Endothelial cell of umbilical vein (primary cell): ENCODE results near the gene UBB. TPM values are rescaled to one million over a fixed set of nuclear protein-coding genes. Genes with fewer than 3 reads are reported as not detected.

Source experiments
- BruUV-seq: library from RNA; stranded (reverse); fragments of 400-500 nt; replicated peaks from 2 replicates; lab custom pipeline; 2021; lab: Mats Ljungman, UMichigan
- CTCF ChIA-PET: fragments of 300-600, 350-600 bp; sonication (Branson Sonifier 250); formaldehyde crosslinking; loops from one replicate; lab custom pipeline; 2021; ENCODE audit warnings: antibody characterized with exemption, inconsistent platforms; lab: Charles Lee
- POLR2A ChIA-PET: fragments of 300-600, 350-600 bp; sonication (Branson Sonifier 250); formaldehyde crosslinking; loops from one replicate; lab custom pipeline; 2021; ENCODE audit warnings: antibody characterized with exemption, inconsistent platforms; lab: Charles Lee
- DNase-seq: peaks from one replicate; pipeline ENCODE4 v3.0.0-alpha.2; 2011; ENCODE audit warnings: low read depth, low spot score
- FAIRE-seq: peaks from 2 replicates; lab custom pipeline; 2011; peaks lifted over from hg19 to GRCh38; lab: Jason Lieb, UNC
- H2AFZ ChIP-seq: 2 replicates; pipeline ENCODE4 v1.6.0; 2012; ENCODE audit warnings: low read depth, low read length, control low read depth, inconsistent platforms
- H3K27ac ChIP-seq: 2 replicates; pipeline ENCODE4 v1.5.1; 2011; ENCODE audit warnings: low read depth, mild to moderate bottlenecking, control low read depth, low read length, moderate library complexity; ENCODE audit not compliant: insufficient read depth
- H3K27me3 ChIP-seq, 2 experiments: 2 replicates each; pipeline versions ENCODE4 v1.6.0 to v1.6.1; 2011; ENCODE audit warnings: low read length in 2 of 2, mixed read lengths in 1 of 2; ENCODE audit not compliant: control insufficient read depth in 2 of 2, insufficient read depth in 2 of 2
- H3K36me3 ChIP-seq, 2 experiments: 2 replicates in 1 of 2; 3 replicates in 1 of 2; pipeline ENCODE4 v1.5.1; 2011; ENCODE audit warnings: low read length in 2 of 2, mild to moderate bottlenecking in 1 of 2, moderate library complexity in 1 of 2; ENCODE audit not compliant: control insufficient read depth in 2 of 2, insufficient read depth in 2 of 2; ENCODE audit errors: extremely low read depth in 1 of 2
- H3K4me1 ChIP-seq: 3 replicates; pipeline ENCODE4 v1.5.1; 2011; ENCODE audit warnings: mild to moderate bottlenecking, low read length; ENCODE audit not compliant: control insufficient read depth, insufficient read depth; ENCODE audit errors: extremely low read depth
- H3K4me2 ChIP-seq: 2 replicates; pipeline ENCODE4 v1.6.1; 2011; ENCODE audit warnings: low read length, control low read depth, mixed read lengths; ENCODE audit not compliant: insufficient read depth
- H3K4me3 ChIP-seq, 3 experiments: fragments of 200-600 bp in 1 of 3; sonication (generic), shearing (Covaris generic) in 1 of 3; replicated peaks in 1 of 3; 2 replicates each; pipeline ENCODE4 v1.5.1; 2011 to 2016; ENCODE audit warnings: control low read depth in 3 of 3, low read length in 3 of 3, mild to moderate bottlenecking in 2 of 3, inconsistent platforms in 1 of 3, low read depth in 1 of 3, moderate library complexity in 1 of 3; ENCODE audit not compliant: insufficient read depth in 1 of 3
- H3K79me2 ChIP-seq: 2 replicates; pipeline ENCODE4 v1.6.0; 2012; ENCODE audit warnings: low read length, inconsistent platforms; ENCODE audit not compliant: control insufficient read depth, insufficient read depth
- H3K9ac ChIP-seq: replicated peaks from 2 replicates; pipeline ENCODE3; 2011; ENCODE audit warnings: low read length, control low read depth; ENCODE audit not compliant: insufficient read depth; ENCODE audit errors: extremely low read depth
- H3K9me1 ChIP-seq: replicated peaks from 3 replicates; pipeline ENCODE4 v1.6.0; 2011; ENCODE audit warnings: mild to moderate bottlenecking, low read length; ENCODE audit not compliant: control insufficient read depth, insufficient read depth; ENCODE audit errors: extremely low read depth
- H3K9me3 ChIP-seq: replicated peaks from 2 replicates; pipeline ENCODE4 v1.5.1; 2012; ENCODE audit warnings: low read length, inconsistent platforms; ENCODE audit not compliant: control insufficient read depth, insufficient read depth
- H4K20me1 ChIP-seq: replicated peaks from 2 replicates; pipeline ENCODE3; 2011; ENCODE audit warnings: mild to moderate bottlenecking, low read length; ENCODE audit not compliant: control insufficient read depth, insufficient read depth; ENCODE audit errors: extremely low read depth
- CTCF ChIP-seq, 2 donors: IDR thresholded peaks; 1 replicate in 1 of 2; 2 replicates in 1 of 2; pipeline ENCODE4 v1.5.1; 2011; ENCODE audit warnings: low read length in 2 of 2, mild to moderate bottlenecking in 2 of 2, moderate library complexity in 2 of 2, control low read depth in 1 of 2, inconsistent platforms in 1 of 2, low read depth in 1 of 2; ENCODE audit not compliant: insufficient read depth in 1 of 2; ENCODE audit errors: extremely low read depth in 1 of 2
- EZH2 ChIP-seq: IDR thresholded peaks from 2 replicates; pipeline ENCODE4 v1.6.1; 2012; ENCODE audit warnings: borderline replicate concordance, low read depth, mild to moderate bottlenecking, moderate library complexity, low read length, inconsistent platforms; ENCODE audit not compliant: severe bottlenecking
- FOS ChIP-seq: IDR thresholded peaks from 2 replicates; pipeline ENCODE4 v1.6.1; 2011; ENCODE audit warnings: mild to moderate bottlenecking, low read length, moderate library complexity, borderline replicate concordance; ENCODE audit not compliant: insufficient read depth
- GATA2 ChIP-seq: IDR thresholded peaks from 2 replicates; pipeline ENCODE4 v1.7.0; 2011; ENCODE audit warnings: low read depth, mild to moderate bottlenecking, moderate library complexity, mixed read lengths, low read length; ENCODE audit not compliant: insufficient read length, insufficient read depth
- JUN ChIP-seq: IDR thresholded peaks from 2 replicates; pipeline ENCODE4 v1.6.1; 2011; ENCODE audit warnings: borderline replicate concordance, low read depth; ENCODE audit not compliant: insufficient read length, insufficient read depth
- MAX ChIP-seq: IDR thresholded peaks from 2 replicates; pipeline ENCODE4 v1.6.1; 2011; ENCODE audit not compliant: insufficient read depth, insufficient read length
- MYC ChIP-seq: IDR thresholded peaks from one replicate; pipeline ENCODE4 v1.6.1; 2011; ENCODE audit warnings: mild to moderate bottlenecking, low read depth, low read length
- POLR2A ChIP-seq: IDR thresholded peaks from 2 replicates; pipeline ENCODE4 v1.6.1; 2012; ENCODE audit warnings: low read depth, mild to moderate bottlenecking, control low read depth, low read length
- POLR2AphosphoS5 ChIP-seq: IDR thresholded peaks from 2 replicates; pipeline ENCODE4 v1.6.1; 2012; ENCODE audit warnings: low read depth, mild to moderate bottlenecking, control low read depth, low read length, moderate library complexity; ENCODE audit not compliant: insufficient read depth
- dilution Hi-C: fragments of 300-500 bp; cut with MboI; formaldehyde crosslinking; loops from one replicate; pipeline ENCODE4 v1.15.0; 2019; ENCODE audit warnings: low sequenced_read_pairs; ENCODE audit not compliant: extremely low pct_ligation_motif_present
- intact Hi-C: fragments of 100-400 bp; cut with micrococcal nuclease; formaldehyde crosslinking; loops from one replicate; pipeline ENCODE4 v1.10.0; 2022
- polyA plus RNA-seq, 4 experiments: library from polyadenylated mRNA; depleted of rRNA in 3 of 4; stranded (reverse) in 3 of 4; unstranded in 1 of 4; fragments of >200 nt; gene quantifications; 2 replicates each; pipeline versions ENCODE4 v1.2.1 to v1.2.3, GENCODE V29; 2011 to 2012; ENCODE audit warnings: missing spikeins in 1 of 4
- total RNA-seq: library from RNA; stranded (reverse); gene quantifications from 2 replicates; pipeline ENCODE4 v1.2.3, GENCODE V29; 2021

UBB gene
- total and polyA plus RNA-seq, 2 donors (not counting 3 experiments of a cell fraction or from before 2014, with no cell fraction given) = 1,294 to 1,683 TPM

- Histone ChIP-seq H2AFZ (peak overlapping the region; percentile 47), H3K27ac (peak overlapping the region; percentile 28), H3K9me3 (no peaks in the 10 kb centered on the region), H4K20me1 (no peaks in the 10 kb centered on the region), H3K9ac (no peak overlapping the region), H3K4me3 (no peak overlapping the region), H3K36me3 (no peaks in the 10 kb centered on the region), H3K79me2 (no peaks in the 10 kb centered on the region), H3K9me1 (no peaks in the 10 kb centered on the region), H3K4me1 (peaks cover 23% of the 10 kb centered on the region), H3K27me3 (no peaks in the 10 kb centered on the region), H3K4me2 (no peak overlapping the region)
- dilution Hi-C loops (no loop called here), intact Hi-C loops (loop anchor here (10.0 kb wide), 1 partner anchor 54 kb away; no protein-coding TSS in a partner anchor)
- CTCF ChIA-PET = interaction anchor here (1.0 to 2.1 kb wide), 7 partner anchors 9 to 103 kb away, joined by 3 to 8 read pairs (median 5); no protein-coding TSS in a partner anchor
- DNase-seq = no peak
- no peak for TF ChIP-seq JUN
- TF ChIP-seq FOS = no peak
- TF ChIP-seq POLR2AphosphoS5 = no peak
- no peak for TF ChIP-seq EZH2
- TF ChIP-seq CTCF (IDR thresholded peaks at IDR 0.05; ENCODE audit: extremely low read depth in 1 of 2, insufficient read depth in 1 of 2, low read depth in 1 of 2, low read length in 2 of 2) = no peak
- TF ChIP-seq GATA2 = no peak
- no peak for TF ChIP-seq MYC
- TF ChIP-seq POLR2A = no peak
- no peak for TF ChIP-seq MAX
- POLR2A ChIA-PET = interaction anchor here (1.2 to 2.0 kb wide), 2 partner anchors 20 to 37 kb away, joined by 8 to 11 read pairs; partner anchors contain the start of gene UBB
- no TSS peak for BruUV-seq
- FAIRE-seq = no peak
Observed at GRCh38 chr17:16418685-16419068, 37.8 kb downstream of the UBB start.
